IPS-15b (cell line): Measurements from ENCODE around the gene CNDP2.

Source experiments
- H3K27me3 ChIP-seq: one replicate; pipeline ENCODE4 v1.6.1; 2013; ENCODE audit warnings: low read length; ENCODE audit not compliant: control insufficient read depth, insufficient read depth
- H3K36me3 ChIP-seq: one replicate; pipeline ENCODE4 v1.6.1; 2013; ENCODE audit warnings: low read length; ENCODE audit not compliant: control insufficient read depth, insufficient read depth
- H3K4me1 ChIP-seq: one replicate; pipeline ENCODE4 v1.6.1; 2013; ENCODE audit warnings: mild to moderate bottlenecking, low read length; ENCODE audit not compliant: control insufficient read depth, insufficient read depth
- H3K4me3 ChIP-seq: one replicate; pipeline ENCODE4 v1.5.1; 2013; ENCODE audit warnings: low read depth, low read length
- H3K9ac ChIP-seq: one replicate; pipeline ENCODE4 v1.6.1; 2013; ENCODE audit warnings: low read depth, mild to moderate bottlenecking, low read length
- H3K9me3 ChIP-seq: one replicate; pipeline ENCODE4 v1.6.1; 2013; ENCODE audit warnings: mild to moderate bottlenecking, low read length; ENCODE audit not compliant: control insufficient read depth, insufficient read depth

Gene CNDP2

DNA sequence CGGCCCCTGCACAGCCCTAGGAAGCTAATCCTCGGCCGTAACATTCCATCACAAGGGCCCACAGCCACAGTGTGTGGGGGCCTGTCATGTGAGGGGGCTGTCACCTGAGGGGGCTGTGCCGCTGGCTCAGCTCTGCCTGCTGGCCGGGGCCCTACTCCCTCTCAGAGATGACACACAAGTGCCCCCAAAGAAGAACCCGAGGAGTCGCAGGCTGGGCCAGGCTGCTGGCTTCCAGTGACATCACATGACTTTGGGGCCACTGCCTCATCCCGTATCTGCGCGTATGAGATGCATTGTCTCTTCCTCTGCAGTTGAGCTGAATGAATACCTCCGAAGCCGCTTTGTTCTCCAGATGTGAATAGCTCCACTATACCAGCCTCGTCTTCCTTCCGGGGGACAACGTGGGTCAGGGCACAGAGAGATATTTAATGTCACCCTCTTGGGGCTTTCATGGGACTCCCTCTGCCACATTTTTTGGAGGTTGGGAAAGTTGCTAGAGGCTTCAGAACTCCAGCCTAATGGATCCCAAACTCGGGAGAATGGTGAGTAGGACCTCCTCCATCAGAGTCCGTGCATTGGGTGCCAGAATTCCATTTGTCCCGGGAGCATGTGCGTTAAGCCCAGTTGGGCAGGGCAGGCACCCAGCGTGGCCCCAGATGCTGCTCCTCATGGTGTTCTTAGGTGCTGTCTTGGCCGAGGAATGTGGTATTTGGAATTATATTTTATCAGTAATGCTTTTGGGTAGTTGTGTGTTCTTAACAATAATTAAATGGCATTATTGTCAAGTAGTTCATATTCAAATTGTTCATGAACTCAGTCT is 38.2 kb downstream of the CNDP2 start, which contains the start of gene CNDP1:
Gene CNDP1 (plus strand): TSS at position 351 of the 820 bp plus-strand sequence. CDS start 168 bp downstream, at position 519.
- H3K27me3 ChIP-seq, result no peaks in the 10 kb centered on the region
- no peaks in the 10 kb centered on the region for H3K4me1 ChIP-seq
- no peaks in the 10 kb centered on the region for H3K36me3 ChIP-seq
- H3K9me3 ChIP-seq, result no peaks in the 10 kb centered on the region
- no peak within 1 kb of the TSS for H3K4me3 ChIP-seq
- no peak within 1 kb of the TSS for H3K9ac ChIP-seq

DNA sequence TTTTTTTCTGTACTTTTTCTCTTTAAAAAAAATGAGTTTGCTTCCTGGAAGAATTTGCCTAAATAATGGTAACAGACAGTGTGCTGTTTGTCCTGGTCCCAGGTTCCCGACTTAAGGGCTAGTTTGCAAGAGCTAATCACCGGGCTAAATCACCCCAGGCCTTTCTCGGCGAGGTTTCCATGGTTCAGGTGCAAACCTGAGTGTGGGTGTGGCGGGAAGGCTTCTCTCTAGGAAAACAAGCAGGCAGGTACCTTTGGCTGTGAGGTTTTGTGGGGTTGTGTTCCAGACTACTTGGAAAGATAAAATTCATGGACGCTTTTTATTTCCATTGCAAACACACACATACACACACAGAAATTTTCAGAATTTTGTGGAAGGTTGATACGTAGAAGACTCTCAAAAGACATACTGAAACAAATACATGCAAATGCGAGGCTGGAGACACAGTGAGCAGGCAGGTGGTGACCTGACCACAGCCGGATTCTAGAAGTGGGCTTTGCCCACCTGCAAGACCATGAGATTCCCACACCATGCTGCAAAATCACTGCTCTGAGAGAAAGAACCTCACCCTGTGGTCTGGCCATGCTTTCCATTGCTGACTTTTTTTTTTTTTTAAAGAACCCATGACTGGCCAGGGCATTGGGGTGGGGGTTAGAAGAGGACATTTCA is 39.0 kb downstream of the CNDP2 start:
- Histone ChIP-seq H3K4me3 (no peak overlapping the region), H3K27me3 (no peaks in the 10 kb centered on the region), H3K9ac (no peak overlapping the region), H3K36me3 (no peaks in the 10 kb centered on the region), H3K9me3 (no peaks in the 10 kb centered on the region), H3K4me1 (no peaks in the 10 kb centered on the region)

DNA sequence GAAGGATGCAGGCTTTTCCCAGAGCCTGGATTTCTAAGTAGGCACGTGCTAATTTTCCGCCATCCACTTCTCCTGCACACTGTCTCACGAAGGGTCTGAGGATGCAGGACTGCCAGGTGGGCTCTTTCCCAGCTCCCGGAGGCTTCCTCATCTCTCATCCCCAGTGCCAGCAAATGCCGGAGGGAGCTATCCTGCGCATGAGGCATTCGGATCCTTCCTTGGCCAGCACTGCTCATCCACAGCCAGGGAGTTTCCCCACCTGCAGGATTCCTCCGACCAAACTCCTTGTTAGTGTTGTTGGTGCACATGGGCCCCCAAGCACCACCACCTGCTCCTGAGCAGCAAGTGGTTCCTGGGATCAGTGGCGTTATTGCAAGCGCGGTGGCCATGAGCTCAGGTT is 43.1 kb downstream of the CNDP2 start:
- H3K9me3 ChIP-seq, result no peaks in the 10 kb centered on the region
- H3K27me3 ChIP-seq, result no peaks in the 10 kb centered on the region
- H3K4me3 ChIP-seq, result no peak overlapping the region
- H3K36me3 ChIP-seq, result no peaks in the 10 kb centered on the region
- H3K4me1 ChIP-seq, result no peaks in the 10 kb centered on the region
- no peak overlapping the region for H3K9ac ChIP-seq

DNA sequence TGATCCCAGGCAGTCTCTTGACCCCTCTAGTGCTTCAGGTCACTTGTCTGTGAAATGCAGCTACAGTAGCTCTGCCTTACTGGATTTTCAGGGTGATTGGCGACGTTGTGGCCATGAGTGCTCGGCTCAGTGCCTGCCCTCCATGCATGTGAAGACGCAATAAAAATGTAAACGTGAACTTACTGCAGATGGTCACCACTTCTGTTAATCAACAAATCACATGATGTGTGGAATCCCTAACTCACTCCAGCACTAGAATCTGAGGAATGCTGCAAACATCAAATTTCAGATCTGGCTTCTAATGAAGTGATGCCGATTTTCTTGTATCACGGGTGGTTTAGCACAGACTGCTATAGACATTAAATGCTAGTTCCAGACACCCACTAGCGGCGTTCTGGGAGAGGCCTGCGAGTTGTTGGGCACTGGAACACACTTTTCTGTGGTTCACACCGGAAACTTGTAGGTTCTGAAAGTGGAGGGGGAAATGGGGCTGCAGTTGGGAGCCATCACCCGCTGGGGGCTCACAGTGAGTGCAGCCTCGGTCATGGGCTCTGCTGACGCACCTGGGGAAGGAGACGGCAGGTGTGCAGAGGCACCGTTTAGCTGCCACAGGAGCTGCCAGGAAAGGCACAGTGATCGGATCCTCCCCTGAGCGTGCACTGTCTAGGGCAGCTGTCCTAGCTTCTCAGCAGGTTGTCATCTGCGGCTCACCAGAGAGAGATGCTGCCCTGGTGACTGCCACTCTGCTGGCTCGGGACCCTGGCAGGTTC is 44.7 kb downstream of the CNDP2 start:
- Histone ChIP-seq H3K9me3 (no peaks in the 10 kb centered on the region), H3K36me3 (no peaks in the 10 kb centered on the region), H3K4me3 (no peak overlapping the region), H3K27me3 (no peaks in the 10 kb centered on the region), H3K4me1 (no peaks in the 10 kb centered on the region), H3K9ac (no peak overlapping the region)

DNA sequence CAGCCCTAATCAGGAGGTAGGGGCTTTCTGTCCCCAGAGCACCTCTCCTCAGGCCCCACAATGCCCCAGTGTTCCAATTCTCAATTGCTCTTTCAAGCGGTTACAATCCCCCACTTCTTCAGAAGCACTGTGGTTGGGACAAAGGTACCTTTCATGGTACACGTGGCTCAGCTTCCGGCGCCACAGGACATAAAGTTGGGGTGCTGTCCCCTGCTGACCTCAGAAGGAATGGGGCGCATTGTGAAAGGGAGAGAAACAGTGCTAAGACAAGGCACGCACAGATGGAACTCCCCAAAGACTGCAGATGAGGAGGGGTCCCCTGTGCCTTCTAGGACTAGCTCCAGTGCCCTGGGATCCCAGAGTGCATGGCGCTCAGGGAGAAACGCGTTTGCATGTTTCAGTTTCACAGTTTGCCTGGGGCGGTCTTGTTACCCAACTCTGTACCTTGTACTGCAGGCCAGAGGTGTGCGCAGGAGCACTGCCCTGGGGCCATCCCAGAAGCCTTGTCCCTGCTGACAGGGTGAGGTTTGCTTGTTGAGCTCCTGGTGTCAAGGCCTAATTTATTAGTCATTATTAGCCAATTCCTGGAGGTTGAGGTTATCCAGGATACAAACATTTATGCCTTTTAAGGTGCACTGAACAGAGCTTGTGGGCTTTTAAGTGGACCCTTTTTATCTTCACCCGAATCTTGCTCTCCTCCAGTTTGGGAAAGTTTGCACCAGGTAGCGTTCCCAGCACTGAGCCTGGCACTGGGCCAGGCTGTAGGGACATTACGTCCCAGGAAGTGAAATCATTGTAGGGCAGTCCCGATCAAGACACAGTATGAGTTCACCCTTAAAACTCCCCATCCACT is 45.8 kb downstream of the CNDP2 start:
- H3K9ac ChIP-seq, result no peak overlapping the region
- H3K4me3 ChIP-seq, result no peak overlapping the region
- H3K4me1 ChIP-seq, result no peaks in the 10 kb centered on the region
- no peaks in the 10 kb centered on the region for H3K9me3 ChIP-seq
- H3K27me3 ChIP-seq, result no peaks in the 10 kb centered on the region
- H3K36me3 ChIP-seq, result no peaks in the 10 kb centered on the region

DNA sequence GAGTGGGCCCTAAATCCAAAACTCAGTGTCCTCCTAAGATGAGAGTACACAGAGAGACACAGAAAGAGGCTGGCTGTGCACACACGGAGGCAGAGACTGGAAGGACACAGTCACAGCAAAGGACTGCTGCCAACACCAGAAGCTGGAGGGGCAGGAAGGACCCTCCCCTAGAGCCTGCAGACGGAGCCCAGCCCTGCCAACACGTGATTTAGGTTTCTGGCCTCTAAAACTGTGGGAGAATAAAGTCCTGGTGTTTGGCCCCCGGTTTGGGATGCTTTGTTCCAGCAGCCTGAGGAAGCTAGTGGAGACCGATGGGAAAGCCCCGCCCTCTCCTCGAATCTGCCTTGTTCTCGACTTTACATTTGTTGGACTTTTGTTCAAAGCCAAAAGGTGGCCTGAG is 48.7 kb downstream of the CNDP2 start:
- Histone ChIP-seq H3K9ac (no peak overlapping the region), H3K9me3 (peaks cover 6% of the 10 kb centered on the region), H3K27me3 (no peaks in the 10 kb centered on the region), H3K36me3 (no peaks in the 10 kb centered on the region), H3K4me3 (no peak overlapping the region), H3K4me1 (no peaks in the 10 kb centered on the region)

DNA sequence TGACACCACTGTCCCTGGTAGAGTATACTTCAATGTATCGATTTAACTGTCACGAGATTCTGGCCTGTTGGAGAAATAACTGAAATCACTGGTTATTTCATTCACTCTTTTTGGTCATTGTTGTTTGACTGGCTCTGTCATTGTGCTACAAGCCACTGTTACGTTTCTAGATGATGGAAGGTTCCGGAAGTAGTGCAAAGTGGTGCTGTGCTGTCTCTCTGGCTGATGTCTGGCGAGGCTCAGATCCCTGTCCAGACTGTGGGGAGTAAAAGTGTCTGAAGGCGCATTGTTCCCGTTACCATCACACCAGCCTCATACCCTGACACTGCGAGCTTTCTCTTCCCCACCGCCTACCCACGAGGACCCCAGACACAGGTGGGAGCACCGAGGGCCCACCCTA is 49.8 kb downstream of the CNDP2 start:
- no peak overlapping the region for H3K9ac ChIP-seq
- H3K4me1 ChIP-seq, result no peaks in the 10 kb centered on the region
- H3K36me3 ChIP-seq, result no peaks in the 10 kb centered on the region
- H3K4me3 ChIP-seq, result no peak overlapping the region
- H3K27me3 ChIP-seq, result no peaks in the 10 kb centered on the region
- peaks cover 7% of the 10 kb centered on the region for H3K9me3 ChIP-seq

DNA sequence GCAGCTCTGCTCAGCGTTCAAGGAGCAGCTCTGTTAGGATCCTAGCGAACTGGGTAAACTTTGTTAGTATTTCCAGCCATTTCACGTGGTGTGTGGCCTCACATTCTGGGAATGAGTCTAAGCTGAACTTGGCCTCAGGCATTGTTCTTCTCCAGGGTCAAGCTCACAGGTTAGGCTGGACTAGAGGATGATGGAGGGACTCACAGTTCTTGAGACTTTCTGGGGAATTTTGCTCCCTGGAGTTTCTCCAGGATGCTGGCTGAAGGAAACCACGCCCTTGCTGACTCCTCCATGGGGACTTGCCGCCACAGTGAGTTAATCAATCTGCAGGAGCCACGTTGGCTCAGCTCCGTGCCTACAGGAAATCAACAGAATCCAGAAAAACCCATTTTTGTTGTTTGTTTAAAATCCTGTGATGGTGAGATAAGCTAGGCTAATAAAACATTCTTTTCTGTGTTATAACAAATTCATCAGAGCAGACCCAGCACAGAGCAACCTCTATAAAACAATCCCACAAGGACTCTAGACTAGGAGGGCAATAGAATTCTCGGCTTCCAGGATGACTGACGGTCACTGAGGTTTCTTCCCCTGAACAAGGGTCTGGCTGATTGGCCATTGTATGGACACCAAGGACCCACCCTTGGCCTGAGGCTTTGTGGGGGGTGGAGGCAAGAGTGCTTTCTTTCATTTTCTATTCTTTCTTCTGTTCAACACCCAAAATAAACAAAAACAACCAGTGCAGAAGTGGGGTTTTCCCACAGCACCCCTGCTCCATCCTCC is 50.8 kb downstream of the CNDP2 start:
- Histone ChIP-seq H3K36me3 (no peaks in the 10 kb centered on the region), H3K9me3 (peaks cover 7% of the 10 kb centered on the region), H3K9ac (no peak overlapping the region), H3K4me3 (no peak overlapping the region), H3K27me3 (no peaks in the 10 kb centered on the region), H3K4me1 (peaks cover 2% of the 10 kb centered on the region)

DNA sequence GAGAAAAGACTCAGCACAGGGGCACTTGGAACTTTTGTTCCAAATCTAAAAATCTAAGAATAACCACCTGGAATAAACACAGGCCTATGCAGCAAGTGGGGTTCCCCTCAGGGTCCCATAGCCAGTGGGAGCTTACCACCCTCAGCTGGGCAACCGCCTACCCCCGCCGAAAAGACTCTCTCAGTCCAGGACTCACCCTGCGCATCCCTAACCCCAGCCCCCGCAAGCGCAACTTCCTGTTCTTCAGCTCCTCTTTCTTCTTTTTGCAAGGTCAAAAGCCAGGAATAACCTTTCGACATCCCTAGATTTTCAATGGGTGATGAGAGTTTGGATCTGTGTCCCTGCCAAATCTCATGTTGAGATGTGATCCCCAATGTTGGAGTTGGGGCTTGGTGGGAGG is 51.7 kb downstream of the CNDP2 start:
- Histone ChIP-seq H3K27me3 (no peaks in the 10 kb centered on the region), H3K4me1 (peaks cover 2% of the 10 kb centered on the region), H3K4me3 (no peak overlapping the region), H3K9ac (no peak overlapping the region), H3K9me3 (peaks cover 7% of the 10 kb centered on the region), H3K36me3 (no peaks in the 10 kb centered on the region)

DNA sequence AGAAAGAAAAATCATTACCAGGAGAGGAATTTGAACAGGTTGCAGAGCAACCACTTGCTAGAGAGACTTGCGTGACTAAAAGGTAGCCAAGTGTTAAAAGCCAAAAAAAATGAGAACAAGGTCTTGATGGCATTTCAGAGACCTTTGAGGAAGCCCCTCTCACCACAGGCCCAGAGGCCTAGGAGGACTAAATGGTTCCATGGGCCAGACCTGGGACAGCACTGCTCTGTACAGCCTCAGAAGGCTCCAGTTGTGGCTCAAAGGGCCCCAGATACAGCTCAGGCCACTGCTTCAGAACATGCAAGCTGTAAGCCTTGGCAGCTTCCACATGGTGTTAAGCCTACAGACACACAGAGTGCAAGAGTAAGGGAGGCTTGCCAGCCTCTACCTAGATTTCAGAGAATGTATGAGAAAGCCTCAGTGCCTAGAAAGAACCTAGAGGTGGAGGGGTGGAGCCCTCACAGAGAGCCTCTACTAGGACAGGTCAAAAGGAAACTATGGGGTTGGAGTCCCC is 53.5 kb downstream of the CNDP2 start:
- Histone ChIP-seq H3K9ac (no peak overlapping the region), H3K4me1 (peaks cover 2% of the 10 kb centered on the region), H3K9me3 (peaks cover 7% of the 10 kb centered on the region), H3K36me3 (no peaks in the 10 kb centered on the region), H3K27me3 (no peaks in the 10 kb centered on the region), H3K4me3 (no peak overlapping the region)
